Adrenal gland (tissue), 19 donors: Measurements from ENCODE around the gene SORCS3. TPM values are rescaled to one million over a fixed set of nuclear protein-coding genes. Genes with fewer than 3 reads are reported as not detected.

Experiments
- DNase-seq, 7 donors: peaks; one replicate each; pipeline ENCODE4 v3.0.0-alpha.2; 2019 to 2020
- H3K27ac ChIP-seq, 5 donors: fragments of 200-600 bp; sonication (generic) in 4 of 5; 1 replicate in 3 of 5; 2 replicates in 2 of 5; pipeline versions ENCODE4 v1.5.1 to v1.8.0; 2016 to 2020; ENCODE audit warnings: mild to moderate bottlenecking in 1 of 5
- H3K27me3 ChIP-seq: fragments of 200-600 bp; 2 replicates; pipeline ENCODE4 v1.8.0; 2021
- H3K36me3 ChIP-seq, 2 donors: fragments of 200-600 bp; replicated peaks in 1 of 2; 1 replicate in 1 of 2; 2 replicates in 1 of 2; pipeline versions ENCODE4 v1.5.1 to v1.8.0; 2018 to 2022
- H3K4me1 ChIP-seq, 2 donors: fragments of 200-600 bp; replicated peaks in 1 of 2; 1 replicate in 1 of 2; 2 replicates in 1 of 2; pipeline versions ENCODE4 v1.5.1 to v1.8.0; 2018 to 2021
- H3K4me3 ChIP-seq, 4 donors: fragments of 200-600 bp; sonication (generic) in 3 of 4; one replicate each; pipeline ENCODE4 v1.5.1; 2016 to 2018
- H3K9me3 ChIP-seq, 3 donors: fragments of 200-600 bp; sonication (generic) in 1 of 3; replicated peaks in 1 of 3; 1 replicate in 2 of 3; 2 replicates in 1 of 3; pipeline versions ENCODE4 v1.5.1 to v1.8.0; 2016 to 2021
- CTCF ChIP-seq, 6 experiments: fragments of 450-650 bp in 4 of 6; fragments of 200-600 bp in 2 of 6; sonication (generic) in 1 of 6; IDR thresholded peaks; 1 replicate in 5 of 6; 2 replicates in 1 of 6; pipeline versions ENCODE4 v1.5.1 to v1.8.0; 2016 to 2021; ENCODE audit warnings: antibody characterized with exemption in 6 of 6, mild to moderate bottlenecking in 2 of 6, moderate library complexity in 1 of 6
- POLR2A ChIP-seq, 2 donors: fragments of 450-650 bp; IDR thresholded peaks; one replicate each; pipeline ENCODE4 v1.6.1; 2017; ENCODE audit warnings: antibody characterized with exemption in 2 of 2, mild to moderate bottlenecking in 2 of 2, moderate library complexity in 1 of 2
- WGBS, 4 donors: extraction: QIAGEN DNeasy Blood & Tissue Kit in 2 of 4; methylation state at CpG; one replicate each; pipeline versions ENCODE4 v1.1.5 to v1.1.7; 2013 to 2017; 5-methylcytosine and 5-hydroxymethylcytosine counted together
- intact Hi-C, 2 donors: fragments of 100-400 bp; cut with DNase I; formaldehyde crosslinking; loops; one replicate each; pipeline versions ENCODE4 v1.14.1 to v1.15.0; 2022 to 2023
- long read RNA-seq, 10 donors: library from polyadenylated mRNA in 3 of 10; unstranded in 2 of 10; stranded (forward) in 1 of 10; transcript quantifications; one replicate each; pipeline ENCODE4 v2.0.0 and lab custom pipeline, GENCODE V29; 2021 to 2026
- polyA plus RNA-seq, 3 donors: library from polyadenylated mRNA; stranded (reverse); fragments of 200-250 nt in 2 of 3; fragments of 350-450 nt in 1 of 3; fragmentation: Illumina TruSeq in 1 of 3; extraction: RNeasy Lipid Tissue Mini Kit (QIAGEN cat#74804) in 1 of 3; gene quantifications; one replicate each; pipeline ENCODE4 v1.2.3, GENCODE V29; 2013 to 2014
- total RNA-seq, 9 donors: library from RNA; depleted of rRNA in 4 of 9; stranded (reverse); fragments of >200 nt in 4 of 9; fragments of 120-200 nt in 1 of 9; fragmentation: NEBNext Ultra II Directional in 1 of 9; extraction: Animal tissue kit (Norgen Biotek cat#: 25700) in 1 of 9; gene quantifications; one replicate each; pipeline versions ENCODE4 v1.1.0 to v1.2.4, GENCODE V29; 2013 to 2023
- donor health status: healthy with polysubstance abuse.
- donor health status: Bipolar disorder and iron deficiency.
- donor health status: DM: yes; HTN: yes; CAD: no.
- donor health status: DM: no; HTN: no; CAD: no.
- donor health status: DM: no; HTN: no; CAD: no.
- donor health status: DM: yes; HTN: yes; CAD: no.

The SORCS3 gene
- 1 to 10 TPM in 3 of 9 donors, under 1 TPM in 4, not detected in 2; 0.22 to 3.4 (median 0.53) TPM for total RNA-seq
- polyA plus RNA-seq: 1 to 10 TPM in 2 of 3 donors, under 1 TPM in 1; 0.64 to 2.4 (median 2.2) TPM
- long read RNA-seq, donor 1: 0 reads
- long read RNA-seq, donor 2: 0 reads
- long read RNA-seq, donor 3: 0 reads
- long read RNA-seq, donor 4: 0 reads
- long read RNA-seq, donor 5: 0 reads
- long read RNA-seq, donor 6, partial matches to known transcripts: 0 of 1 reads
- long read RNA-seq, donor 6, other reads (novel, unspliced or antisense): 1 of 1 reads
- long read RNA-seq, donor 7: 0 reads
- long read RNA-seq, donor 8: 0 reads
- long read RNA-seq, donor 9: 0 reads
- long read RNA-seq, donor 10: 0 reads

GRCh38 chr10:104641187-104641936 lies at the start of gene SORCS3:
Gene SORCS3, plus strand, starts transcription at chr10:104641290.
- no peak for TF ChIP-seq POLR2A (IDR thresholded peaks at IDR 0.05)
- TF ChIP-seq CTCF (IDR thresholded peaks at IDR 0.05): no peak
- no peak within 1 kb of the TSS for H3K4me3 ChIP-seq
- H3K4me1 ChIP-seq: no peaks in the 10 kb centered on the region
- DNase-seq: no peak
- WGBS, 4 donors: 0 to 2% (median 0%) methylated on average over 15 to 96 of the region's 96 CpGs; no CpG with 5 or more reads in 1 of the 4 donors
- intact Hi-C loops: no loop called here
- no peaks in the 10 kb centered on the region for H3K36me3 ChIP-seq
- peak within 1 kb of the TSS in 1 of 5 donors; percentile 44 for H3K27ac ChIP-seq
- H3K27me3 ChIP-seq: peaks cover 53% of the 10 kb centered on the region
- no peaks in the 10 kb centered on the region for H3K9me3 ChIP-seq

GRCh38 chr10:104591441-104591840 lies 49.6 kb upstream of the SORCS3 start:
- H3K36me3 ChIP-seq: no peaks in the 10 kb centered on the region
- WGBS, 4 donors: 73 to 78% (median 74%) methylated on average over 3 of the region's 3 CpGs
- no peaks in the 10 kb centered on the region for H3K9me3 ChIP-seq
- TF ChIP-seq POLR2A (IDR thresholded peaks at IDR 0.05): no peak
- no peak for TF ChIP-seq CTCF (IDR thresholded peaks at IDR 0.05)
- no peak for DNase-seq
- intact Hi-C loops: no loop called here
- no peak overlapping the region for H3K4me3 ChIP-seq
- H3K27me3 ChIP-seq: no peaks in the 10 kb centered on the region
- no peak overlapping the region for H3K27ac ChIP-seq
- no peaks in the 10 kb centered on the region for H3K4me1 ChIP-seq

- Histone ChIP-seq H3K4me1 (no peaks in the 10 kb centered on the region), H3K4me3 (no peak overlapping the region), H3K36me3 (no peaks in the 10 kb centered on the region), H3K27ac (no peak overlapping the region), H3K9me3 (no peaks in the 10 kb centered on the region), H3K27me3 (no peaks in the 10 kb centered on the region)
- intact Hi-C loops: no loop called here
- no peak for TF ChIP-seq POLR2A (IDR thresholded peaks at IDR 0.05)
- no peak for TF ChIP-seq CTCF (IDR thresholded peaks at IDR 0.05)
- WGBS, 4 donors: 15 to 29% (median 18%) methylated on average over 1 of the region's 1 CpG
- DNase-seq: no peak
Observed at GRCh38 chr10:104601166-104601565, 39.9 kb upstream of the SORCS3 start.

GRCh38 chr10:104608091-104608828 lies 32.8 kb upstream of the SORCS3 start:
- DNase-seq: no peak
- intact Hi-C loops: no loop called here
- Histone ChIP-seq H3K4me1 (no peaks in the 10 kb centered on the region), H3K27me3 (no peaks in the 10 kb centered on the region), H3K4me3 (no peak overlapping the region), H3K27ac (no peak overlapping the region), H3K36me3 (no peaks in the 10 kb centered on the region), H3K9me3 (no peaks in the 10 kb centered on the region)
- WGBS, 4 donors: 66 to 75% (median 71%) methylated on average over 7 of the region's 7 CpGs
- TF ChIP-seq CTCF (IDR thresholded peaks at IDR 0.05) (no peak), POLR2A (IDR thresholded peaks at IDR 0.05) (no peak)
